GM12872 (cell line): ENCODE measurements around the gene C15orf39.
"Not testable (repeated sequence)": the region's sequence is repeated elsewhere in the genome, so short reads cannot be mapped to it uniquely, and the experiment has no call there.

Experiments
- TF ChIP-seq, protein P1 (sequence below): IDR thresholded peaks from 3 replicates; pipeline ENCODE4 v1.5.1; 2011; ENCODE audit warnings: low read depth, mild to moderate bottlenecking, low read length, moderate library complexity; ENCODE audit not compliant: insufficient read depth

The C15orf39 gene

DNA sequence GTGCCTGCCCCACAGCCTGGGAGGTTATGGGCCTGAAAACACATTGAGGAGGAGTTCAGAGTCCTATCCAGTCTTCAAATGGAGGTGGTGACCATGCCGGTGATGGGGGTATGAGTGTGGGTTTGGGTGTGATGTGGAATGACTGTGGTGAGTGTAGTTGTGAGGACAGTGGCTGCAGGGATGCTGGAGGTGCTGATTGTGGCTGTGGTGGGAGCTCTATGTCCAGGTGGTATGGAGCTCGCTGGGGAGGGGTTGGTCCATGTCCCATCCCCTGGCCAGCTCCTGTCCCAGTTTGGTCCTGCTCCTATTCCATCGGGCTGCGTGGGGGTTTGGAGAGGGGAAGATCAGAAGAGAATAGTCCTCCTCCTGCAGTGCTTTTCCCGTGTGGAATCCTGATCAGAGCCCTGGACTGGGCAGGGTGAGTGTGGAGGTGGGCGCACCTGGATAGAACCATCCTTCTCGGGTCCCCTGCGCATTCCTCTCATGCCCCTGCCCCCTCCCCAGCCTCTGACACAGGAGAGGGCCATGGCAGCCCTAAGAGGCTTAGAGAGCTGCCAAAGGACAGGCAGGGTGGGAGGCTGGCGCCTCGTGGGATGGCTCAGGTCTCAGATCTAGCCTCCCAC, 33.5 kb downstream of the C15orf39 start:
- TF ChIP-seq, protein P1, sequence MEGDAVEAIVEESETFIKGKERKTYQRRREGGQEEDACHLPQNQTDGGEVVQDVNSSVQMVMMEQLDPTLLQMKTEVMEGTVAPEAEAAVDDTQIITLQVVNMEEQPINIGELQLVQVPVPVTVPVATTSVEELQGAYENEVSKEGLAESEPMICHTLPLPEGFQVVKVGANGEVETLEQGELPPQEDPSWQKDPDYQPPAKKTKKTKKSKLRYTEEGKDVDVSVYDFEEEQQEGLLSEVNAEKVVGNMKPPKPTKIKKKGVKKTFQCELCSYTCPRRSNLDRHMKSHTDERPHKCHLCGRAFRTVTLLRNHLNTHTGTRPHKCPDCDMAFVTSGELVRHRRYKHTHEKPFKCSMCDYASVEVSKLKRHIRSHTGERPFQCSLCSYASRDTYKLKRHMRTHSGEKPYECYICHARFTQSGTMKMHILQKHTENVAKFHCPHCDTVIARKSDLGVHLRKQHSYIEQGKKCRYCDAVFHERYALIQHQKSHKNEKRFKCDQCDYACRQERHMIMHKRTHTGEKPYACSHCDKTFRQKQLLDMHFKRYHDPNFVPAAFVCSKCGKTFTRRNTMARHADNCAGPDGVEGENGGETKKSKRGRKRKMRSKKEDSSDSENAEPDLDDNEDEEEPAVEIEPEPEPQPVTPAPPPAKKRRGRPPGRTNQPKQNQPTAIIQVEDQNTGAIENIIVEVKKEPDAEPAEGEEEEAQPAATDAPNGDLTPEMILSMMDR: no peak

DNA sequence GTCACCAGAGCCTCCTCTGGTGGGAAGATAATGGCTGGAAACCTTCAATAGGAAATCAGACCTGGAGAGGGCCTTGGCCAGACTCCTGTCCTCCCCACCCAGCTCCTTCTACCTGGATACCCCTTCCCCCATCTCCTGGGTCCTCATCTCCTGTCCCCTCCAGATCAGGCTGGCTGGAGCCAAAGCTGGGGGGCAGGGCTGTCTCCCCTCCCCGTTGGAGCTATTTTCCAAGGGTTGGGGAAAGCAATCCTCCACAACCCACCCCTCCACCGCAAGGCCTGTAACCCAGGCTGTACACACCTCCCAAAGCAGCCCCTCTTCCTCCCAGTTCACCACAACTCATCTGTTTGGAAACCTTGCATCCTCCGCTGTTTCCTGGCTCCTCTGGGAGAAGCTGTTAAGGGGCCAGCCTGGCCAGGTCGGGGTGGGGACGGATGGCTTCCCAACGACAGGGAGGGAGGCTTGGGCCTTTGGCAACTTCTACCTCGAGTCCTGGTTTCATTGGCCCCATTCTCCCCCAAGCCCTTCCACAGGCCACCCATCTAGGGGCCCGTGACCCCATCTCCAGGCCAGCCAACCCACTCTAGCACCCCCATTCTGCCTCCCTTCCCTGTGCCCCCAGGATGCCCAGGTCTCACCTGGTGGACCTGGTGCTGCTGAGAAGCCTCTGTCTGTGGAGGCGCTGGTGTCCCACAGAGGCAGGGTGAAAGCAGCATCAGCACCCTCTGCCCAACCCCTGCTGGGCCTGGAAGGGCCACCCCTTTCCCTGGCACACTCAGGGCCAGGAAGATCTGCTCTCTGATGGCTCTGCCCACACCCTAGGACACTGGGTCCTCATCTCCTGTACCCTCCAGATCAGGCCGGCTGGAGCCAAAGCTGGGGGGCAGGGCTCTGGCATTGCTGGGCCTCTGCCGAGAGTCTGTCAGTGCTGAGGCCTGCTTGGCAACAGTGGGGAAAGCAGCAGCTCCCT, 34.4 kb downstream of the C15orf39 start:
- TF ChIP-seq, protein P1: no peak

DNA sequence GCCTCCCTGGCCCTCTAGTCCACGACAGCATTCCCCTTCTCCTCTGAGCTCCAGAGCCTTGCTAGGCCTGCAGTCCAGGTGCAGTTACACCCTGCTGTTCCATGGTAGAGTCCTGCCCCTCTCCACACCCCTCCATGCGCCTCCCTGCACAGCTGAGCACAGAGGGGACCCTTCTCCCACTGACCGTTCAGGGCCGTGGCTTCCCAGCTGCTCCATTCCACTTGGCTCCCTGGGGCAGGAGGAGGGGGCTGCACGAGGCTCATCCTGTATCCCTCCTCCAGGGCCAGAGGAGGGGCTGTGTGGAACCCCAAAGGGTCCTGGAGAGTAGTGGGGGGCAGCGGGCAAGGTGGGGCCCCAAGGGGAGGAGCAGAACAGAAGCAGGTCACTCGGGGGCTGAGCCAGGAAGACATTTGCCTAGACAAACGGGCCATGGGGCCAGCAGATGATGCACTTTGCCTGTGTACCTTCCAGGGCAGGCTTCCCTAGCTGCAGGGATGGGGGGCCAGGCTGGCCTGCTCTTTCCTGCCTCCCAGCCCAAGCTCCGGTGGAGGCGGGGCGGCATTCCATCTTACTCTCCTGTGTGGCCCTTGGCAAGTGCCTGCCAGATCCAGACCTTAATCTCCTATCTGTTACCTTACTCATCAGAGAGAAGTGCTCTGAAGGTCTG, 35.8 kb downstream of the C15orf39 start:
- TF ChIP-seq, protein P1: no peak

DNA sequence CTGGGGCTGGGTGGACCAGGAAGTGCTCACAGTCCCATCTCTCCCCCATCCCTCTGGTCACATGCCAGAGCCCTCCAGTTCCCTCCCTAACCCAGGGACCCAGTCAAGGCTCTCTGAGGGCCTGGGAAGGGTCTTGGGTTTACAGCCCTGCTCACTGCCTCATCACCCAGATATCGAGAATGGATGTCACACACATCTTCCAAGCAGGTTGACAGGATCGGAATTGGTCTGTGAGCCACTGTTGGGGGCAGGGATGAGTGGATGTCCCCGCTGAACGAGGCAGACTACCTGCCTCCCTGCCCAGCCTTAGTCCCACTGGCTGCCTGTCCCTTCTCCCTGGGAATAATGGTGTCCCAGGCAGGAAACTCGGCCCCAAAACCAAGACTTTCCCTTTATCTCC, 36.5 kb downstream of the C15orf39 start:
- TF ChIP-seq, protein P1: no peak

DNA sequence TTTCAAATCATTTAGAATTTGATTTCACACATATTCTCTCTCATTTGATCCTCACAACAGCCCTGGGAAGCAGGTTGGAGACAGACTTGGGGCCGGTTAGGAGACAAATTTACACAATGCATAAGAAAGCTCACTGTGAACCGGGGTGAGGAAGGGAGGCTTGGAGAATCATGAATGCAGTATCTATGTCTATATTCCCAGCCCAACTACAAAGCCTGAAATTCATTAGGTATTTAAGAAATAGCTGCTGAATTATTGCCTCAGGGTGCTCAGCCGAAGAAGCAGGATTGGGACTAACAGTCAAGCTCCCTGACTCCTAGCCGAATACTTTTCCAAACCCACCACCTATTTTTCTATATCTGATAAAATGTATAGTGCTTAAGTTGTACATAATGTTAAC, 48.0 kb downstream of the C15orf39 start:
- TF ChIP-seq, protein P1: no peak

DNA sequence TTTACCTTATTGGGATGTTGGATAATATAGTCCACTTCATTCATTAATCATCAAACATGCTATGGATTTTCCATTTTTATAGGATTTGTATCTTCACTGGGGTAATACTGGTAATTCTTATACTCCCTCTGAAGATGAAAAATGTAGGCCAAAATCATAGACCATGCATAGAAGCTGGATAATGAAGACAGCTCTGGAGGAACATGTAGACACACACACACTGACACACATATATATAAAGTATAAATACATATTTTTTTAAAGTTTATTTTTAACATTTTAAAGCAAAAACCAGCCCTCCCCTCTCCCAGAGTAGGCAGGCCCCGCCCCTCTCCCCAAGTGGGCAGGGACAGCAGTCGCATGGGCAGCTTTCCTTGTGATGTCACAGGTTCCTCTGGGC, 56.4 kb downstream of the C15orf39 start, which contains the start of gene GOLGA6C:
Gene GOLGA6C (plus strand): TSS at position 301 of the 400 bp plus-strand sequence. CDS start 265 bp downstream, outside the sequence.
- TF ChIP-seq, protein P1: not testable (repeated sequence)
